Tibial artery (tissue), 4 donors: ENCODE data around the gene ACOX3.
"Not testable (repeated sequence)": the region's sequence is repeated elsewhere in the genome, so short reads cannot be mapped to it uniquely, and the experiment has no call there.

Source experiments
- DNase-seq, 2 donors: peaks; one replicate each; pipeline ENCODE4 v3.0.0-alpha.2; 2019
- H3K27ac ChIP-seq, 2 donors: fragments of 200-600 bp; sonication (generic) in 1 of 2; 1 replicate in 1 of 2; 2 replicates in 1 of 2; pipeline ENCODE4 v1.5.1; 2018 to 2019; ENCODE audit warnings: mild to moderate bottlenecking in 1 of 2
- H3K27me3 ChIP-seq, 2 donors: fragments of 200-600 bp; sonication (generic) in 1 of 2; one replicate each; pipeline versions ENCODE4 v1.5.1 to v1.6.0; 2016 to 2019
- H3K36me3 ChIP-seq, 3 donors: fragments of 200-600 bp; sonication (generic) in 2 of 3; one replicate each; pipeline ENCODE4 v1.5.1; 2016 to 2019; ENCODE audit warnings: mild to moderate bottlenecking in 2 of 3
- H3K4me1 ChIP-seq, 4 donors: fragments of 200-600 bp; sonication (generic) in 2 of 4; 1 replicate in 3 of 4; 2 replicates in 1 of 4; pipeline ENCODE4 v1.5.1; 2016 to 2019
- H3K4me3 ChIP-seq, 2 donors: fragments of 200-600 bp; sonication (generic) in 1 of 2; 1 replicate in 1 of 2; 2 replicates in 1 of 2; pipeline ENCODE4 v1.5.1; 2018 to 2019; ENCODE audit warnings: mild to moderate bottlenecking in 2 of 2
- H3K9me3 ChIP-seq, 3 donors: fragments of 200-600 bp; sonication (generic) in 1 of 3; one replicate each; pipeline ENCODE4 v1.5.1; 2016 to 2019
- CTCF ChIP-seq, 2 experiments: fragments of 200-600 bp in 1 of 2; fragments of 450-650 bp in 1 of 2; IDR thresholded peaks; one replicate each; pipeline ENCODE4 v1.5.1; 2017 to 2019; ENCODE audit warnings: antibody characterized with exemption in 2 of 2, mild to moderate bottlenecking in 1 of 2, moderate library complexity in 1 of 2
- intact Hi-C: fragments of 100-400 bp; cut with DNase I; formaldehyde crosslinking; loops from one replicate; pipeline ENCODE4 v1.15.0; 2023; ENCODE audit warnings: low total_unique reads

The ACOX3 gene

GRCh38 chr4:8344377-8344776 is 96.1 kb downstream of the ACOX3 start:
- Histone ChIP-seq H3K27ac (no peak overlapping the region), H3K4me3 (no peak overlapping the region), H3K9me3 (no peaks in the 10 kb centered on the region), H3K36me3 (no peaks in the 10 kb centered on the region), H3K4me1 (peaks cover 0 to 7% (median 2%) of the 10 kb centered on the region in 4 donors), H3K27me3 (peaks cover 0 to 30% of the 10 kb centered on the region in 2 donors)
- DNase-seq, result peak in 1 of 2 donors; percentile 32
- intact Hi-C loops, result no loop called here
- no peak for TF ChIP-seq CTCF (IDR thresholded peaks at IDR 0.05)

GRCh38 chr4:8343967-8344331 is 96.6 kb downstream of the ACOX3 start:
- Histone ChIP-seq H3K36me3 (no peaks in the 10 kb centered on the region), H3K4me3 (no peak overlapping the region), H3K4me1 (peaks cover 0 to 7% (median 2%) of the 10 kb centered on the region in 4 donors), H3K27ac (no peak overlapping the region), H3K27me3 (peaks cover 0 to 30% of the 10 kb centered on the region in 2 donors), H3K9me3 (no peaks in the 10 kb centered on the region)
- no peak for TF ChIP-seq CTCF (IDR thresholded peaks at IDR 0.05)
- DNase-seq, result no peak
- intact Hi-C loops, result no loop called here

- Histone ChIP-seq H3K27ac (no peak overlapping the region), H3K27me3 (peaks cover 0 to 30% of the 10 kb centered on the region in 2 donors), H3K4me3 (no peak overlapping the region), H3K9me3 (no peaks in the 10 kb centered on the region), H3K36me3 (no peaks in the 10 kb centered on the region), H3K4me1 (peaks cover 0 to 7% (median 2%) of the 10 kb centered on the region in 4 donors)
- DNase-seq, result peak in 1 of 2 donors; percentile 62
- intact Hi-C loops, result no loop called here
- no peak for TF ChIP-seq CTCF (IDR thresholded peaks at IDR 0.05)
Measured at GRCh38 chr4:8343262-8343966, 97.1 kb downstream of the ACOX3 start.

GRCh38 chr4:8342651-8343261 is 97.8 kb downstream of the ACOX3 start:
- Histone ChIP-seq H3K36me3 (no peaks in the 10 kb centered on the region), H3K4me1 (peaks cover 0 to 7% (median 2%) of the 10 kb centered on the region in 4 donors), H3K27me3 (peaks cover 0 to 26% of the 10 kb centered on the region in 2 donors), H3K27ac (no peak overlapping the region), H3K9me3 (no peaks in the 10 kb centered on the region), H3K4me3 (no peak overlapping the region)
- TF ChIP-seq CTCF (IDR thresholded peaks at IDR 0.05), result no peak
- peak in 1 of 2 donors; percentile 40 for DNase-seq
- intact Hi-C loops, result no loop called here

- peaks cover 0 to under 1% (median 0%) of the 10 kb centered on the region in 3 donors for H3K9me3 ChIP-seq
- intact Hi-C loops, result no loop called here
- H3K4me3 ChIP-seq, result no peak overlapping the region
- peak in 1 of 2 donors; percentile 63 for DNase-seq
- TF ChIP-seq CTCF (IDR thresholded peaks at IDR 0.05), result no peak
- H3K36me3 ChIP-seq, result no peaks in the 10 kb centered on the region
- H3K27ac ChIP-seq, result peak overlapping the region in 1 of 2 donors; percentile 30
- H3K27me3 ChIP-seq, result peaks cover 0 to 20% of the 10 kb centered on the region in 2 donors
- H3K4me1 ChIP-seq, result peaks cover 0 to 7% (median 2%) of the 10 kb centered on the region in 4 donors
Measured at GRCh38 chr4:8341691-8342090, 98.8 kb downstream of the ACOX3 start.

GRCh38 chr4:8341281-8341680 is 99.2 kb downstream of the ACOX3 start:
- Histone ChIP-seq H3K27ac (peak overlapping the region in 1 of 2 donors; percentile 30), H3K27me3 (peaks cover 0 to 16% of the 10 kb centered on the region in 2 donors)
- H3K9me3 ChIP-seq, intact Hi-C loops, H3K36me3 ChIP-seq, H3K4me3 ChIP-seq, H3K4me1 ChIP-seq: not testable (repeated sequence)
- peak in 1 of 2 donors; percentile 50 for DNase-seq
